HG03066 (cell line): Measurements from ENCODE around the gene PZP.

Experiments used
- ATAC-seq: cut with Tn5 transposase; IDR thresholded peaks from one replicate; pipeline ENCODE4 v1.9.1; 2021; ENCODE audit warnings: low read depth; ENCODE audit not compliant: unreplicated experiment

Gene PZP

DNA sequence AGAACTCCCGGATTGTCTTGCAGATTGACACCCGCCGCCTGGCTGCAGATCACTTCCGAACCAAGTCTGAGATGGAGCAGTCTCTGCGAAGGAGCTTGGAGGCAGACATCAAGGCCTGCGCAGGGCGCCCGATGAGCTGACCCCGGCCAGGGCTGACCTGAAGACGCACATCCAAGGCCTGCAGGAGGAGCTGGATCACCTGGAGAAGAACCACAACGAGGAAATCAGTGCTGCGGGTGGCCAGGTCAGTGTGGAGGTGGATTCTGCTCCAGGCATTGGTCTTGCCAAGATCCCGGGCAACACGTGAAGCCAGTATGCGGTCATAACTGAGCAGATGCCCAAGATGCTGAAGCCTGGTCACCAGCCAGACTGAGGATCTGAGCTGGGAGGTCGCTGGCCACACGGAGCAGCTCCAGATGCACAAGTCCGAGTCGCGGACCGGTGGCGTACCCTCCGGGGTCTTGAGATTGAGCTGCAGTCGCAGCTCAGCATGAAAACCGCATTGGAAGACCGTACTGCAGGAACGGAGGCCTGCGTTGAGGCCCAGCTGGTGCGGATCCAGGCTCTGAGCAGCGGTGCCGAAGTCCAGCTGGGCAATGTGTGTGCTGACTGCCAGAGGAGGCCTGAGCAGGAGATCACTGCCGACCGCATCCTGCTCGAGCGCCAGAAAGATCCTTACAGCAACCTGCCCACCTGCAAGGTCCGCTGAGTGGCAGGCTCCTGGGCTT lies 80.1 kb downstream of the PZP start:
- no peak for ATAC-seq

DNA sequence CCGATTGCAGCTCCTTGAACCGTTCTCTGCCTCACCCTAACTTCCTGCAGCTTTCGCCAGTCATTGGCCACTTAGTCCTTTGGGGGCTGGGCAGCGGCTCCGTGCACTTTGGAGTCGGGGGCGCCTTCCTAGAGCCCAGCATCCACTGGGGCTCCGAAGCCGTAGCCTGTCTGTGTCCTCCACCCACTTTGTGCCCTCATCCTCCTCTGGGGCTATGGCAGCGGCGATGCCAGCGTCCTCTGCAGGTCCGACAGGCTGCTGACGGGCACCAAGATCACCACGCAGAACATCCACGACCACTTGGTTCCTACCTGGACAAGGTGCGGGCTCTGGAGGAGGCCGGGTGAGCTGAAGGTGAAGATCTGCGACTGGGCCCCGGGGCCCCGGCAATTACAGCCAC lies 80.7 kb downstream of the PZP start:
- no peak for ATAC-seq

DNA sequence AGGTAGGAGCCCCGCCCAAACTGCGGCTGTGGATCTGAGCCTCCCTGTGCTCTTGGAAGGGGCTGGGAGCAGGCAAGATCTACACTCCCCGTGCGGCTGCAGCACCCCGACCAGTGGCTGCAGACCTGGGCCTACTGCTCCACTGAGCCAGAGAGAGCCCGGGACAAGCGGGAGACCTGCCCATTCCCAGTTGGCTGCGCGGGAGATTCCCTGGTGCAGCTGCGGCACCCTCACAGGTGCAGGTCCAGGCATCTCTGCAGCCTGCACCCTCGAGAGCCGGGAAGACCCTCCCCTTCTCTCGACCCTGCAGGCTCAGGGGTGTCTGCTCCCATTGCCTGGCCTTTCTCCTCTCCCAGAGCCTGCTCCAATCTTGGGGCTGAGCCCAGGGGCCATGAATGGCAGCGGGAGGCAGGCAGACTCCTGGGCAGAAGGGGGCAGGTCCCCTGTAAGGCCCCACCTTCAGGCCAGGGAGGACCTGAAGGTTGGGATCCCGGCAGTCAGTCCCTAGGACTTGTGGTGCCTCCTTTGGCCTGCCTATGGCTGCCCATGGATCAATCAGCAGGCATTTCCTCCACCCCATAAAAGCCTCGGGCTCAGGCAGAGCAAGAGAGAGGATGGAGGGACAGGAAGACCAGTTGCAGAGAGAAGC lies 83.7 kb downstream of the PZP start:
- ATAC-seq: no peak

DNA sequence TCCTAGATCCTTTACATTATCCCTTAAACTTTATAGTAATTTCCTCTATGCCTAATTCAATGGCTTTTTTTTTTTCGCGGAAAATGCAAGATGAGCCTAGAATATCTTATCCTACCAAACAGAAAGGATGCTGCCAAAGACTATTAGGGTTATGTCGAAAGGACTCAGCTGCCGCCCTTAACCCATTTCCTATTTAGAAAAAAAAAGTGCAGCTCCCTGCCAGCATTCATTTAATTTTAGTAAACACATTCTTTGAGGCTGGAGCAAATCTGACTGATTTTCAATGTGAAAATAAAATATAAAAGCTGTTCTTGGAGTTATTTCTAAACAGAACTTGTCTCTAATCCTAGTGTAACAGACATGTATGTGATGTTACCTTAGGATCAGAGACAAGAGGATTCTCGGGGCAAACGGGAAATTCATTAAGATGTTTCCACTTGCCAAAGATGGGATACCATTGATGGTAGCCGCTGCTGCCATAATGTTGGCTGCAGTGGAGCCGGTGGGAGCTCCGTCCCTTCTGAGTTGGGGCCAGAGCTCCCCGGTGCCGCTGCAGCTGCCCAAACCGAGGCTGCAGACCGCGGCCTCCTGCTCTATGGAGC lies 84.3 kb downstream of the PZP start:
- ATAC-seq: no peak

DNA sequence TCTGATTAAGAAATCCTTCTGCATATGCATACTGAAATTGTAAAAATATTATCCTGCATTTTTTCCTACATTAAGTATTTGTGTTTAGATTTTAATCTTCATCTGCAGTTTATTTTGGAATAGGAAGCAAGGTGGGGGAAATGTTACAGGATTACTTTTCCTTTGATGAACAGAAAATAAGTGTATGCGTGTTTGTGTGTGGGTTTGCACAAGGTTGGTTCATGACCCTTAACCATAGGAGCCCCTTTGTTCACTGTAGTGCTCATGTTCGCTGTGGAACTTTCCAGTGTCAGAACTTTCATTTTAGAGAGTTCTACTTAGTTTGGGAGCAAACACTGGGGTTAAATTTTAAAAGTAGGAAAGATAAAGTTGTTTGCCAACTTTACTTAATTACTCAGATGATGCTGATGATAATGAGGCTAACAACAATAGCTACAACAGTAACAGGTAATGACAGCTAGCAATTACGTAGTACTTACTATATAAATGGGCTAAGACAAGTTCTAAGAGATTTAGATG lies 86.0 kb downstream of the PZP start:
- no peak for ATAC-seq

DNA sequence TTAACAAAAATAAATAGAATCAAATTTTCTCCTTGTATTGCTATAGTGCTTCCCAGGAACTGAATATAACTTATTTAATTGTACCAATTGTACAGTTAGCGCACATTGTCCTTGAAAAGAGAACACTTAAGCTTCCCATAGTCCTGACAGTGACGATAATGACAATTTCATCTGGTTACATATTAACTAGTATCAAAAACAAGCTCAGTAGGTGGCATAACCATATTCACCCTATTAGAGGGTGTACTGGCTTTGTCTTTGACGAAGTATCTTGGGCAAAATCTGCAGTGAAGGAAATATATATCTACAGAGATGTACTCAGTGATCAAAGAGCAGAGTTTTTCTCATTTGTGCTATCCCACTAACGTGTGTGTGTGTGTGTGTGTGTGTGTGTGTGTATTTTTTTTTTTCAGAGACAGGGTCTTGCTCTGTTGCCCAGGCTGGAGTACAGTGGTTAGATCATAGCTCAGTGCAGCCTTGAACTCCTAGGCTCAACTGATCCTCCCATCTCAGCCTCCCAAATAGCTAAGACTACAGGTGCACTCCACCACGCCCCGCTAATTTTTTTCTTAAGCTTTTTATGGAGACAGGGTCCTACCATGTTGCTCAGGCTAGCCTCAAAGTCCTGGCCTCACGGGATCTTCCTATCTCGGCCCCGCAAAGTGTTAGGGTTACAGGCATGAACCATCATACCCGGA lies 87.6 kb downstream of the PZP start:
- ATAC-seq: no peak

- ATAC-seq: peak; percentile 68
Measured at GRCh38 chr12:9118158-9118557, 90.0 kb downstream of the PZP start.

- ATAC-seq: no peak
Measured at GRCh38 chr12:9115731-9116559, 92.2 kb downstream of the PZP start, which contains the start of gene A2M. Gene A2M (minus strand): TSS chr12:9115919. CDS start chr12:9115849, 70 bp downstream.

GRCh38 chr12:9114946-9115345 lies 93.2 kb downstream of the PZP start:
- ATAC-seq: no peak

DNA sequence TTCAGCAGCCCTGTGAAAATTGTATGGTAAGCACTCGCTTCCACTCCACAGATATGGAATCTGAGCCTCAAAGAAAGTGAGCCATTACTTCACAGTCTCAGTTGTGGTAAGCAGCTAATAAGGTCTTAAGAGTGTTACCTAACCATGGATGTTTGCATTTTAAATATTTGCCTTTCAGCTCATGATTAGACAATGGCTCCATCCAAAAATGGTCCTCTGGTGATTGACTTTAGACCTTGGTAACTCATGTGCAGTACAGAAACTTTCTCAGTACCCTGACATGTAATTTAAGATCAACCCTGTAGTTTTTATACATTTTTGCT lies 94.2 kb downstream of the PZP start:
- no peak for ATAC-seq

GRCh38 chr12:9113296-9113986 lies 94.8 kb downstream of the PZP start:
- no peak for ATAC-seq

GRCh38 chr12:9112076-9112853 lies 95.9 kb downstream of the PZP start:
- no peak for ATAC-seq

DNA sequence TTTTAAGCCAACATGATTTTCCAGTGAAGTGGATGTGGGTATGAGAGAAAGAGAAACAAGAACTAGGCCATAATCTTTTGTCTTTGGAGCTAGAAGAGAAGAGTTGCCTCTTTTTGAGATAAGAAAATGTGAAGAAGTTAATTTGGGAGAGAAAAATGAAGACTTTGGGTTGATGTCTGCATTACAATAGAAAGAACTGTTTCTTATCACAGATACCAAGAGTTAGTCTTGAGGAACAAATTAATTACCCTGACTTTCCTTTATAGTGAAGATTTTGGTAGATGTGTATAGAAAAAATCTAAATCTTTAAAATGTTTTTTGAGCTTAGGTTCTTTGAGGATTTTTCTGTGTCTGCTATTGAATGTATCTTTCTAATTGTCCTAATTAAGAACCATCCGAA lies 96.7 kb downstream of the PZP start:
- no peak for ATAC-seq

DNA sequence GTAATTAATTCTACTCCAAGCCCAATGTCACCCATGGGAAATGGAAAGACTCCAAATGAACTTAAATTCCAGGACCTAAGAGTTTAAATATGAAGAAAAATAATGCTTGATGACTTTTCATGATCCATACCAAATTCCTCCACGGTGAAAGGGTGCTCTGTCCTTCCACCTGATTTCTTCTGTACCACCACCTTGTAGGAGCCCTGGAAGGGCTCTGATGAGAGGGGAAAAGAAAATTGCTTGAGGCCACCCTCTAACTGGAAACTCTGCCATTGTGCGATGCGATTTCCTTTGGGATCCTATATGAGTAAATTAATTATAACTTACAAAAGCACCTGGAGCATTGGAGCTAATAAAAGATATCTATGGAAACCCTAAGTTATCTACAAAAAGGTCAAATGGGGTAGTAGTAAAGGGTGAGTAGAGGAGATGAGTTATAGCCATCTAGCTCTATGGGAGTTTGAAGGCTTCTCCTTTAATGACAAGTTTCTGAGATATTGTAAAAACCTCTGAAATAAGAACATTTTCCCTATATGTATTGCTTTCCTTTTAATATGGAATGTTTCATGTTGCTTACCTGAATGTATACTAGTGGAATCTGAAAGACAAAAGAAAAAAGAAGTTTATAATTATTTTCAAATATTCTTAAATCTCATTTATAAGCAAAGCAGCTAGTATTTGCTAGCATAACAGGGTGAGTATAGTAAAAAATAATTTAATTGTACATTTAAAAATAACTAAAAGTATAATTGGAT lies 98.3 kb downstream of the PZP start:
- no peak for ATAC-seq

- no peak for ATAC-seq
Measured at GRCh38 chr12:9109213-9109522, 99.0 kb downstream of the PZP start.

DNA sequence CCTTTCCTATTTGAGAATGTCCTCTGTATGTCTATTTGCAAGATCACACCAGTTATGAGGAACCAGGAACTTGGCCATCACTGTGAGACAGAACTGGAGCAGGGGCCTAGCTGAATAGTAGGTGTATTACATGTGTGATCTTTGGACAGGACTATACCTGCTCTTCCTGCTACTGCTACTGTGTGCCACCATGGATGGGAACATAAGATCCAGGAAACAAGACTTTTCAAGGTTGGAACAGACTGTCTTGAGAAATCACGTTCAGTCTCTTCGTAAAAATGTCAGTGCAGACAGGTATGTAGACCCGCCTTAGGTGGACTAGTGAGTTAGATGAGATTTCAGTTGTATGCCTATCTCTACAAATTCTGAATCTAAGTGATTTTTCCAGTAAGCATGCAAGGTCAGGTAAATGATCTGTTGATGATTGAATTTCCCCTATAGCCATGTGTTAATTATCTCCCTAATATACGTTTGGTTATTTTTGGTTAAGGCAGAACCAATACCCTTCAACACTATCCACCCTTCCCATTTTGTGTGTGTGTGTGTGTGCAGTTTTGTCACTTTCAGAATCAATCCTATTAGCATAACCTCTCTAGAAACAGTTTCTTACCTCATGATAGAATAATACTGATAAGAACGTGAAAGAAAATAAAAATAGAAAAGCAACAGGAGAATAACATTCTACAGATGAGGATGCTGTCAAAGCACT lies 99.5 kb downstream of the PZP start:
- no peak for ATAC-seq

DNA sequence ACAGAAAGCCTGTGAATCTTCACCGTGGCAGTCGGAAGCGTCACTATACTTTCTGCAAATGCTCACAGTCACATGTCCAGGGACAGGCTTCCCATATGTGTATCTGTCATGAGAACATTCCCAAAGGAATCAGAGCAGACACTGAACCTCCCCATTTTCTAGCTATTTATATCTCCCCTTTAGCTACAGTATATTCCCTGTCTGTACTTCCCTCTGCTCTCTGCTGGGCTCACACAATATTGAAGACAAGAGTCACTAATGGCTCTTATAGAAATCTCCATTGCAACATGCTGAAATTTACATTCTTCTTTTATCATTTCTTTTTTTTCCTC lies 100.7 kb downstream of the PZP start:
- no peak for ATAC-seq
